Central memory CD8-positive, alpha-beta T cell (primary cell): ENCODE results near the gene CSNK1A1L.

Experiments used
- ATAC-seq: fragments of 150-1000 bp; cut with Tn5 transposase; replicated peaks from 2 replicates; pipeline ENCODE4 v1.10.0; 2022; ENCODE audit warnings: mild to moderate bottlenecking, moderate FRiP score, moderate number of reproducible peaks; ENCODE audit not compliant: poor library complexity, severe bottlenecking; ENCODE audit errors: extremely low read depth
- DNase-seq, 2 donors: peaks; one replicate each; pipeline ENCODE4 v3.0.0; 2021; ENCODE audit warnings: low spot score in 2 of 2
- H3K27ac Mint-ChIP-seq: one replicate; pipeline ENCODE4 v1.8.0; 2022; ENCODE audit warnings: low read depth, mild to moderate bottlenecking, moderate library complexity, mixed read lengths
- H3K27me3 Mint-ChIP-seq: one replicate; pipeline ENCODE4 v1.8.0; 2022; ENCODE audit warnings: mixed read lengths
- H3K36me3 Mint-ChIP-seq: one replicate; pipeline ENCODE4 v1.8.0; 2022; ENCODE audit warnings: mild to moderate bottlenecking, moderate library complexity, mixed read lengths; ENCODE audit not compliant: insufficient read depth
- H3K4me1 Mint-ChIP-seq: one replicate; pipeline ENCODE4 v1.8.0; 2022; ENCODE audit warnings: mixed read lengths
- H3K4me3 Mint-ChIP-seq: one replicate; pipeline ENCODE4 v1.8.0; 2022; ENCODE audit warnings: mild to moderate bottlenecking, moderate library complexity, mixed read lengths
- H3K9me3 Mint-ChIP-seq: one replicate; pipeline ENCODE4 v1.8.0; 2022; ENCODE audit warnings: mixed read lengths

CSNK1A1L gene

DNA sequence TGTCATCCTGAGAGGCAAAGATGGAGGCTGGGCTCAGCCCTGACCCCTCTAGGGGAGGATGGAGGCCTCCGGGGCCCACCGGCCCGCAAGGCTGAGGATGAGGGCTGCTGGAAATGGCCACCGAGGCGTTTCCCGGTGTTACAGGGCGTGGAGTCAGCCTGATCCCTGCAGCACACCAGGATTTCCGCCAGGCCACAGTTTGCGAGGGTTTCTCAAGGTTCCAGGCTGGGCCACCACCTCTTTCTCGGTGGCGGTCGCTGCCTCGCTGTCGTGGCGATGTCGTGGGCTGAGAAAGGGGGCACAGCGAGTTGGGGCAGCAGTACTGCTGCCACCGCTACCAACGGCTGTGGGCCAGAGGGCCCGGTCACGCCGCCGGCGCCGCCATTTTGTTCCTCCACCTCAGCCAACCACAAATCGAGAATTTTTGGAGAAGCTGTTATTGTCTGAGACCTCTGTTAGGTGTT, at the start of gene CSNK1A1L:
Gene CSNK1A1L, minus strand, starts transcription at position 414 of the 464 bp plus-strand sequence. Its CDS starts 408 bp downstream, at position 6.
- peaks cover 31% of the 10 kb centered on the region for H3K27me3 Mint-ChIP-seq
- H3K9me3 Mint-ChIP-seq = no peaks in the 10 kb centered on the region
- no peak for DNase-seq
- H3K27ac Mint-ChIP-seq = no peak within 1 kb of the TSS
- peaks cover 2% of the 10 kb centered on the region for H3K36me3 Mint-ChIP-seq
- no peaks in the 10 kb centered on the region for H3K4me1 Mint-ChIP-seq
- no peak for ATAC-seq
- H3K4me3 Mint-ChIP-seq = no peak within 1 kb of the TSS

DNA sequence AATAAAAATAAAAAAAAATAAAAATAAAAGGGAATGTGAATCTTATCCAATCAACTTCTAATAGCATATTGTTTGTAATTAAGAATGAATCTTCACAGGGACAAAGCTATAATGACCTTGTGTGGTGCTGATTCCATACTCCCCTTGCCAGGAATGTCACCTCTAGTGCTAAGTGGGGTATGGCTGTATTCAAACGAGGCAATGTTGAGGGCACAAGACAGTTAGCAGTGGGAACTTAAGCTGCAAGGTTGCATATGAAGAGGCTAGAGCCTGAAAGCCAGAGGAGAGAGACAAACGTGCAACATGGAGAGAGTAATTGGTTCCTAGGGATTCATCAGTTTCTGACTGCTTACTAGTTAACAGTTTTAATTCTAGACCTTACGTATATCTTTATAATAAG, 43.9 kb upstream of the CSNK1A1L start:
- Mint-ChIP-seq H3K36me3 (peaks cover 2% of the 10 kb centered on the region), H3K27ac (no peak overlapping the region), H3K4me1 (no peaks in the 10 kb centered on the region), H3K27me3 (no peaks in the 10 kb centered on the region), H3K4me3 (no peak overlapping the region), H3K9me3 (no peaks in the 10 kb centered on the region)
- ATAC-seq = no peak
- no peak for DNase-seq

GRCh38 chr13:37148501-37148900, 43.0 kb upstream of the CSNK1A1L start:
- DNase-seq = no peak

DNA sequence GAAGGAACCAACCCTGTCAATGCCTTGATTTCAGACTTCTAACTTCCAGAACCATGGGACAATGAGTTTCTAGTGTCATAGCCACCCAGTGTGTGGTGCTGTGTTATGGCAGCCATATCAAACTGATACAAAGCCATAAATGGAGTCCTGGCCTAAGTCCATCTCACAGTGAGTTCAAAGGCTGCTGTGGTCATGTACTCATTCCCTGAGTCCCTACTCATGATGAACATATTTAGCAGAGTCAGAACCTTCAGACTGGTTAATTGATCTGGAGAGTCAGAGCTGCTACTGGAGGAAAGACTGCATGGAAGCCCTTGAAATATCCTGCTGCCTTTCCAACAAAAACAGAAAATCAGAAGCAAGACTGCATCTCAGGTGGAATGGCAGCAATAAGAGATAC, 39.2 kb upstream of the CSNK1A1L start:
- no peak overlapping the region for H3K27ac Mint-ChIP-seq
- no peaks in the 10 kb centered on the region for H3K4me1 Mint-ChIP-seq
- ATAC-seq (no peak), DNase-seq (no peak)
- peaks cover 2% of the 10 kb centered on the region for H3K36me3 Mint-ChIP-seq
- no peak overlapping the region for H3K4me3 Mint-ChIP-seq
- peaks cover 5% of the 10 kb centered on the region for H3K9me3 Mint-ChIP-seq
- H3K27me3 Mint-ChIP-seq = no peaks in the 10 kb centered on the region

More at GRCh38 chr13:37148501-37148900, 43.0 kb upstream of the CSNK1A1L start:
- Mint-ChIP-seq H3K36me3 (peaks cover 2% of the 10 kb centered on the region), H3K27me3 (no peaks in the 10 kb centered on the region), H3K27ac (no peak overlapping the region), H3K9me3 (no peaks in the 10 kb centered on the region), H3K4me1 (no peaks in the 10 kb centered on the region), H3K4me3 (no peak overlapping the region)
- no peak for ATAC-seq

- ATAC-seq = no peak
- Mint-ChIP-seq H3K9me3 (peaks cover 5% of the 10 kb centered on the region), H3K4me1 (no peaks in the 10 kb centered on the region), H3K4me3 (no peak overlapping the region), H3K27me3 (no peaks in the 10 kb centered on the region), H3K27ac (no peak overlapping the region), H3K36me3 (peaks cover 2% of the 10 kb centered on the region)
- no peak for DNase-seq
Observed at GRCh38 chr13:37143911-37144310, 38.4 kb upstream of the CSNK1A1L start.

- no peak for ATAC-seq
- Mint-ChIP-seq H3K27ac (no peak overlapping the region), H3K4me3 (no peak overlapping the region), H3K27me3 (no peaks in the 10 kb centered on the region), H3K4me1 (no peaks in the 10 kb centered on the region), H3K36me3 (peaks cover 2% of the 10 kb centered on the region), H3K9me3 (peaks cover 5% of the 10 kb centered on the region)
- no peak for DNase-seq
Observed at GRCh38 chr13:37142877-37143276, 37.4 kb upstream of the CSNK1A1L start.

- DNase-seq (no peak), ATAC-seq (no peak)
- no peaks in the 10 kb centered on the region for H3K27me3 Mint-ChIP-seq
- peaks cover 5% of the 10 kb centered on the region for H3K9me3 Mint-ChIP-seq
- no peaks in the 10 kb centered on the region for H3K36me3 Mint-ChIP-seq
- no peak overlapping the region for H3K4me3 Mint-ChIP-seq
- no peak overlapping the region for H3K27ac Mint-ChIP-seq
- H3K4me1 Mint-ChIP-seq = no peaks in the 10 kb centered on the region
Observed at GRCh38 chr13:37141011-37141410, 35.5 kb upstream of the CSNK1A1L start.

DNA sequence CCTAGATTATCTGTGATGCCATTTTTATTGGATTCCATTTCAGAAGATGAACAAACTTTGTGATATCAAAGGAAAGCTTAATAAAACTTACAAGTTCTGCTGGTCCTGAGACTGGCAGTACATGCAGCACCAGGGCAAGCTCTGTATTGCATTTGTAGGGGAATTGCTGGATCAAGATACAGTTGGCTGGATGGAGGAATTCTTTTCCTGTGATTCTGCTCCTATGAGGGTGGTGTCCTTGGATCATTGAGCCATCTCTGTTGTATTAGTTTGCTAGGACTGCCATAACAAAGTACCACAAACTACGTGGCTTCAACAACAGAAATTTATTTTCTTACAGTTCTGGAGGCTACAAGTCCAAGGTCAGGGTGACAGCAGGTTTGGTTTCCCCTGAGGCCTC, 33.9 kb upstream of the CSNK1A1L start:
- H3K27me3 Mint-ChIP-seq = no peaks in the 10 kb centered on the region
- ATAC-seq (no peak), DNase-seq (no peak)
- H3K36me3 Mint-ChIP-seq = no peaks in the 10 kb centered on the region
- H3K9me3 Mint-ChIP-seq = peaks cover 5% of the 10 kb centered on the region
- no peak overlapping the region for H3K27ac Mint-ChIP-seq
- H3K4me3 Mint-ChIP-seq = no peak overlapping the region
- no peaks in the 10 kb centered on the region for H3K4me1 Mint-ChIP-seq

DNA sequence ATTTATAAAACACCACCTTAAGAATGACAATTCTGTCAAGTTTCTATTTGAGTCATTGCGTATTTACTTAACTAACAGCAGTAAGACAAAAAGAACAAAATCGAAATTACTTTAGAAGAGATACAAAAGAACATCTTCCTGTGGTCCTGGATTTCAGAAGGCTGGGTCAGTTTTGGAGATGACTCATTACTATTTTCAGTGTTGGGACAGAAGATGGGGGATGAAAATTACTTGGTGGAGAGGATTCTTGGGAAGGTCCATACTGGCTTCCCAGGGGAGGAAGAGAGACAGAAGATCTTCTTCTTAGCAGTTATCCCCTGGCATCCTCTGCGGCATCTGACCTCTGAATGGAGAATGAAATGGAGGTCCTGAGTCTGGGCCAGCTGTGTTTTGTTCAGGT, 33.5 kb upstream of the CSNK1A1L start:
- Mint-ChIP-seq H3K27ac (no peak overlapping the region), H3K4me1 (no peaks in the 10 kb centered on the region), H3K4me3 (no peak overlapping the region), H3K27me3 (no peaks in the 10 kb centered on the region), H3K9me3 (peaks cover 5% of the 10 kb centered on the region), H3K36me3 (no peaks in the 10 kb centered on the region)
- ATAC-seq (no peak), DNase-seq (no peak)

DNA sequence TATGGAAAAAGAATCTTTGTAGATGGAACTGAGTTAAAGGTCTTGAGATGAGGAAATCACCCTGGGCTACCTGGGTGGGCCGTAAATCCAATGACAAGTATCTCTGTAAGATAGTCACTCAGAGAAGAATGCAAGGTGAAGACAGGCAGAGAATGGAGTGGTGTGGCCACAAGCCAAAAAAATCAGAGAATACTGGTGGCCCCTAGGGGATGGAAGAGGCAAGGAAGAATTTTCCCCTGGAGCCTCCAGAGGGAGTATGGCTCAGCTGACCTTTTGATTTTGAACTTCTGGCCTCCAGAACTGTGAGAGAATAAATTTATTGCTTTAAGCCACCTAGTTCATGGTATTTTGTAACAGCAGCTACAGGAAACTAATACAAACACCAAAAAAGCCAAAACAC, 32.7 kb upstream of the CSNK1A1L start:
- Mint-ChIP-seq H3K4me1 (no peaks in the 10 kb centered on the region), H3K36me3 (no peaks in the 10 kb centered on the region), H3K27me3 (no peaks in the 10 kb centered on the region), H3K9me3 (peaks cover 5% of the 10 kb centered on the region), H3K4me3 (no peak overlapping the region), H3K27ac (no peak overlapping the region)
- no peak for DNase-seq
- no peak for ATAC-seq

DNA sequence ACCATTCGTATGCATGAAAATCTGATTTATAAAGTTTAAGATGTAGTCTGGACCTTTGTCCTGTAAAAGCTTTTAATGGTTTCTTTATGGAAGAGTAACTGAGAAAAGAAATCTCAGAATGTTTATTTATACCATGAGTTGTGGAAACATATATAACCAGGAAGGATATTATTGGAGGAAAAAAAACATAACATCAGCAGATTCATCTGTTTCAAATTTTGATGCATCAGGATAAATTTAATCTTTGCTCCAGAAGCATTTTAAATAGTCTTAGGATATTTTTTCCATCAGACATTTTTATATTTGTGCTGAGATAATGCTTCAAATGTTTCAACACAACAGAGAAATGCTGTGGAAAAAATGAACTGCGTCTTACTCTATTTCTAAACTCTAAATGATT, 31.2 kb upstream of the CSNK1A1L start:
- H3K4me1 Mint-ChIP-seq = no peaks in the 10 kb centered on the region
- H3K27me3 Mint-ChIP-seq = no peaks in the 10 kb centered on the region
- DNase-seq (no peak), ATAC-seq (no peak)
- H3K27ac Mint-ChIP-seq = no peak overlapping the region
- no peak overlapping the region for H3K4me3 Mint-ChIP-seq
- peaks cover 1% of the 10 kb centered on the region for H3K9me3 Mint-ChIP-seq
- no peaks in the 10 kb centered on the region for H3K36me3 Mint-ChIP-seq

DNA sequence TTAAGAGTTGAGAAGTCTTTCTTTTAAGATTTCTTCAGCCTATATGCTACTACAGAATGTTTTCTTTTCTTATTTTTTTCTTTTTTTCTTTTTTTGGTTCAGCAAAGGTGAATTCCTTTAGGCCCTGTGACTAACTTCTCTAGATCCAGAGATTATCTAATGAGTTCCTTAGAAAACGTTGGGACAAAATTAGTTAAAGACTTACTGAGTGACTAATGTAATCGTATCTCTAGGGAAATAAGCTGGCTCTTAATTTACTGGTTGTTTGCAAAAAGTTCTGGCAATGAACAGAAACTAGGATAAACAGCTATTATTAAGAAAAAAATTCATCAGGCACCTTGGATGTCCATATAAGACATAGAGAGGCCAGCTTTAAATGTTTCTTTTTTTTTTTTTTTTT, 30.7 kb upstream of the CSNK1A1L start:
- DNase-seq (no peak), ATAC-seq (no peak)
- Mint-ChIP-seq H3K9me3 (no peaks in the 10 kb centered on the region), H3K36me3 (no peaks in the 10 kb centered on the region), H3K27me3 (no peaks in the 10 kb centered on the region), H3K27ac (no peak overlapping the region), H3K4me3 (no peak overlapping the region), H3K4me1 (no peaks in the 10 kb centered on the region)

- no peaks in the 10 kb centered on the region for H3K36me3 Mint-ChIP-seq
- no peaks in the 10 kb centered on the region for H3K4me1 Mint-ChIP-seq
- no peaks in the 10 kb centered on the region for H3K27me3 Mint-ChIP-seq
- no peak overlapping the region for H3K4me3 Mint-ChIP-seq
- no peaks in the 10 kb centered on the region for H3K9me3 Mint-ChIP-seq
- ATAC-seq (no peak), DNase-seq (no peak)
- no peak overlapping the region for H3K27ac Mint-ChIP-seq
Observed at GRCh38 chr13:37134411-37135041, 29.1 kb upstream of the CSNK1A1L start.
